ENCODE results near the gene AZIN2. TPM values are rescaled to one million over a fixed set of nuclear protein-coding genes. Genes with fewer than 3 reads are reported as not detected.
"Not testable (repeated sequence)": the region's sequence is repeated elsewhere in the genome, so short reads cannot be mapped to it uniquely, and the experiment has no call there.

Gene AZIN2
- total RNA-seq, 1 experiment from 2014 or later: 2.3 TPM

DNA sequence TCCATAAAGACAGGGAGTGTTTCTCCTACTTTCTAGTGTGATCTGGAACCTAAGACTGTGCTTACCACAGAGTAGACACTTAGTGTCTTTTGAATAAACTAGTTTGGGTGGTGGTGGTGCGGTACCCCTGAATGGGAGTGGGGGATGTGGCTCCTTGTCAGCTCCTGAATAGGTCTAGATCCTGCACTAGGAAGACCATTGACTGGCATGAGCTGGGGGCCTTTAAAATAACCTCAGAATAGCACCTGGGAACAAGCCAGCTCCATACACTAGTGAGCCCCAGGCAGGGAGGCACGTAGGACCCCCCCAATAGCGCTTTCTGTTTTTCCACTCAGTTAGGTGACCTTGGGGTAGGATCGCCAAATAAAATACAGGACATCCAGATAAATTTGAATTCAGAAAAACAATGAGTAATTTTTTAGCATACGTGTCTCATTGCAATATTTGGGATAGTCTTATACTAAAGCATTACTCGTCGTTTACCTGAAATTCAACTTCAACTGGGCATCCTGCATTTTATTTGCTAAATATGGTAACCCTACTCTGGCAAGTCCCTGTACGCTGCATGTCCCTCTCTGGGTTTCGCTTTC lies 45.6 kb downstream of the AZIN2 start:
- no peak for DNase-seq (ENCODE audit: low read depth)

DNA sequence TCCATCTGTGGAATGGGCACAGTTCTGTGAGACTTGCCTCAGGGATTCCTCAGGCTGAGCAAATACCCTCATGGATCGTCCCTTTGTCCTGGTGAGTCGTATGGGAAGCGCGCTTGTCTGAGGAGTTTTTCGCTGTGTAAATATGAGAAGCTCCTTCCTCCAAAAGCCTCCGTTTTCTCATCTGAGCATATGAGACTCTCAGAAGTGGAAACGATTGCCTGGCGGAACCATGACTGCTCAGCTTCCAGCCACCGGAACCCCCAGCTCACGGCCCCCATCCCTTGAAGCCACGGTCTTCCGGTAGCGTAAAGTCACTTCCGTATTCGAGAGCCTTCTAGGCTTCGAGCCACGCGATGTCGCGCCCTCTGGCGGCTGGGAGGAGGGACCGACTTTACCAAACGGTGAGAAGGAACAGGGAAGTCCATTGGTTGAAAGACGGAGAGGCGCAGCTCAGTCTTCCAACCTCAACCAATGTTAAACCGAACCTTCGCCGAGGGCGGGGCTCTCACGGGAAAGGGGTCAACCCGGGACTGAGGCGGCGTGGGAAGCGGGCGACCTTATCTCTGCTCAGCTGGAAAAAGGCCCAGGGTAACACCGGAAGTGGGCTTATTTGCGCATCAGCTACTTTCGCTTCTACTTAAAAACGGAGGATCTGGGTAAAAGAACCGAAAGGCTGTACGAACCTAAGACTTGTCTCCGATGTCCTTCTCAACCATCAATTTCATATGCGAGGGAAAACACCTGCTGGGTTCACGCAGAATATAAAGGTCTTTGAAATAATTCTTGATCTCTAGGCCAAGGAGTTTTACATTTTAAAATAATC lies 46.3 kb downstream of the AZIN2 start:
- DNase-seq (ENCODE audit: low read depth): peak; percentile 99

DNA sequence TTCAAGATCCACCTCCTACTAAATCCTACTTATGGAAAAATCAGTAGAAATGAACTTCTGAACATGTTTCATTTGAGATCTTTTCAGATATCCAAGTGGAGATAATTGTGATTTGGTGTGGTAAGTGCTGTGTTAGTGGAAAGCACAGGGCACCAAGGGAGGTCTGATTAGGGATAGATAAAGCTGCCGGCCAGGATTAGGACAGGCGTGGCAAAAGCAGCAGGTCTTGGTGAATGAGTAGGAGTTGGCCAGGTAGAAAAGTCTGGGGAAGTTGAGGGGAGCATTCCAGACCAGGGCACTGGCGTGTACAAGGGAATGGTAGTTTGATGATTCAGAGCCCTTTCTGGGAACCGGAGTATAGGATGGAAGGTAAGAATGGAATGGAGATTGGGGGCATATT lies 47.8 kb downstream of the AZIN2 start:
- no peak for DNase-seq (ENCODE audit: low read depth)

DNA sequence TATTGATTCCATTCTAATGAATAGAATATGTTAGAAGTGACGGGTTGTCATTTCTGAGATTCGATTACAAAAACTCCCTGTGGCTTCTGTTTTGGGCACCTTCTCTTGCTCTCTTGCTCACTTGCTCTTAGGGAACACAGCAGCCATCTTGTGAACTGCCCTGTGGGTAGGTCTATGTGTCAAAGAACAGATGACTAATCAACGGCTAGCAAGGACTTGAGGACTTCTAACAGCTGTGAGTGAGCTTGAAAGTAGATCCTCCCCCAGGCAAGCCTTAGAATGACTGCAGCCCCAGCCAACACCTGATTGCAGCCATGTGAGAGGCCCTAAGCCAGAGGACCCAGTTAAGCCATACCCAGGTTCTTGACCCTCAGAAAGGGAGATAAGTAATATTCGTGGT lies 49.3 kb downstream of the AZIN2 start:
- peak; percentile 72 for DNase-seq (ENCODE audit: low read depth)

DNA sequence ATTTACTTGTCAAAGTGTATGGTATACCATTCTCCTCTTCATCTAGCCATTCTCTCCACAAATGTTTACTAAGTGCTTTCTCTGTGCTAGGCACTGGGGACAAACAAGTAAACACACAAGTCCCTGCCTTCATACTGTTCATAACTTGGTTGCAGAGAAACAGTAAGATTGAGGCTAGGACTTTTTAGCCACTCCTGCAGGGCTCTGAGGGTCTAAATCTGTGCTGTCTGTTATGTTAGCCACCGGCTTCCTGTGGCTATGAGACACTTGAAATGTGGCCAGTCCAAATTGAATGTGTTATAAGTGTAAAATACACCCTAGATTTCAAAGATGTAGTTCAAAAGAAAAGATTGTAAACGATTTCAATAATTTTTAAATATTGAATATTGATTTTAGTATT lies 50.2 kb downstream of the AZIN2 start:
- no peak for DNase-seq (ENCODE audit: low read depth)

DNA sequence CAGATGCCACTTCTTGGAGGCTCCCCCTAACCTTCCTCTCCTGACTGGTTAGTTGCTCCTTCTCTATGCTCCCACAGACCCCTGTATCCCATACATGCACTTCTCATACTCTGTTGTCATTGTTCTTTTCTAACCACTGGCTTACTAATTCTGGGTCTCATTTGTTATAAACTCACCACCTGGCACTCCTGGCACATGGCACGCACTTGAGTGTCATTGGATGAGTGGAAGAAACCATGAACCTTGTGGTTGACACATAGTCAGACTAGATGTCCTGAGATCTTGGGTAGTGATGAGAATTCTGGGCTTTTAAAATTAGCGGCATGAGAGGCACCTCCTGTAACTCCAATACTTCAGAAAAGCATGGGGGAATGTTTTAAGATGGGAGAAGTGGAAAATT lies 51.6 kb downstream of the AZIN2 start:
- DNase-seq (ENCODE audit: low read depth): no peak

DNA sequence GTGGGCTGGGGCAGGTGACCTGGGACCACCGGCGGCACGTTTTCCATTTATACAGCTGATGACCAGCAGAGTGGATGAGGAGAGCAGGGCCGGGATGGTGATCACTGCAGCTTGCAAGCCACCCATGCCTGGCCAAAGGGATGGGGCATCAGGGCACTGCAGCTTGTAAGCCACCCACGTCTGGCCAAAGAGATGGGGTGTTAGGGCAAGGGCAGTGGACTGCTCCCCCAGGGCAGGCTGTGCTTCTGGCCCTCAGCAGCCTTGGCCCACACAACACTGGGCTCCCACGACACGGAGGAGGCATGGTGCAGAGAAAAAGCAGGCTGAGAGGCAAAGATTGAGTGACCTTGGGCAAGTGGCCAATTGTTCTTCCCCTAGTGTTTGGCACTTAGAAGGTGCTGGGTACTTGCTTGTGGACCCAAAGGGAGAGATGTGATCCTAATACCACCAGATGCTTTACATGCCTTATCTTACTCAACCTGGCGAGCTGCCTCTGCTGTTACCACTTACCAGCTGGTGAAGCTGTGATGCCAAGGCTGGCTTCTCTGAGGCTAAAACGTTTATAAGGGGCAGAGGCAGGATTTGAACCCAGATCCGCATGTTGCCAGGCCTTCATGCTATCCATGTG lies 52.6 kb downstream of the AZIN2 start:
- no peak for DNase-seq (ENCODE audit: low read depth)

DNA sequence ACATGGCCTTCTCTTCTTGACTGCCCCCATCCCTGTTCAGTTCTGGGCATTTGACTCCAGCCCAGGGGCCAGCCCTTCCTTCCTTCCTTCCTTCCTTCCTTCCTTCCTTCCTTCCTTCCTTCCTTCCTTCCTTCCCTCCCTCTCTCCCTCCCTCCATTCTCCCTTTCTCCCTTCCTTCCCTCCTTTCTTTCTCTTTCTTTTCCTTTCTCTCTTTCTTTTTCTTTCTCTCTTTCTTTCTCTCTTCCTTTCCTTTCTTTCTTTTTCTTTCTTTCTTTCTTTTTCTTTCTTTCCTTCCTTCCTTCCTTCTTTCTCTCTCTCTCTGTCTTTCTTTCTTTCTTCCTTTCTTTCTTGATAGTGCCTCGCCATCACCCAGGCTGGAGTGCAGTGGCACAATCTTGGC lies 55.1 kb downstream of the AZIN2 start:
- DNase-seq (ENCODE audit: low read depth): not testable (repeated sequence)

DNA sequence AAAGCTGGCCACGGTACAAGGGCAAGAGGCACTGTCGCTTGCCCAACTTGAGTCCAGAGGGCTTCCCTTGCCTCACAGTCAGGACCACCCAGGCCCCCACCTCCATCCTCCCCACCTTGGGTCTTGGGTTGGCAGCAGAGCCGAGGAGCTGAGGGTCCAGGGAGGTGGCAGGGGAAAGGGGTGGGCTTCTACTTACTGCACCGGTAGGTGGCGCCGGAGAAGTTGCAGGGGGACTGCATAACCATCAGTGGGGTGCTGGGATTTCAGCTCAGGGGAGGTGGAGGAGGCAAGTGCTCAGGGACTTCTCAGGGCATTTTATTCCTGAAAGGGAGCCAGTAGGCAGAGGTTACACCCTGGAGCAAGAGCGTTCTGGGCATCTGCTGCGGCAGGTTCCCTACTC lies 56.8 kb downstream of the AZIN2 start:
- no peak for DNase-seq (ENCODE audit: low read depth)

DNA sequence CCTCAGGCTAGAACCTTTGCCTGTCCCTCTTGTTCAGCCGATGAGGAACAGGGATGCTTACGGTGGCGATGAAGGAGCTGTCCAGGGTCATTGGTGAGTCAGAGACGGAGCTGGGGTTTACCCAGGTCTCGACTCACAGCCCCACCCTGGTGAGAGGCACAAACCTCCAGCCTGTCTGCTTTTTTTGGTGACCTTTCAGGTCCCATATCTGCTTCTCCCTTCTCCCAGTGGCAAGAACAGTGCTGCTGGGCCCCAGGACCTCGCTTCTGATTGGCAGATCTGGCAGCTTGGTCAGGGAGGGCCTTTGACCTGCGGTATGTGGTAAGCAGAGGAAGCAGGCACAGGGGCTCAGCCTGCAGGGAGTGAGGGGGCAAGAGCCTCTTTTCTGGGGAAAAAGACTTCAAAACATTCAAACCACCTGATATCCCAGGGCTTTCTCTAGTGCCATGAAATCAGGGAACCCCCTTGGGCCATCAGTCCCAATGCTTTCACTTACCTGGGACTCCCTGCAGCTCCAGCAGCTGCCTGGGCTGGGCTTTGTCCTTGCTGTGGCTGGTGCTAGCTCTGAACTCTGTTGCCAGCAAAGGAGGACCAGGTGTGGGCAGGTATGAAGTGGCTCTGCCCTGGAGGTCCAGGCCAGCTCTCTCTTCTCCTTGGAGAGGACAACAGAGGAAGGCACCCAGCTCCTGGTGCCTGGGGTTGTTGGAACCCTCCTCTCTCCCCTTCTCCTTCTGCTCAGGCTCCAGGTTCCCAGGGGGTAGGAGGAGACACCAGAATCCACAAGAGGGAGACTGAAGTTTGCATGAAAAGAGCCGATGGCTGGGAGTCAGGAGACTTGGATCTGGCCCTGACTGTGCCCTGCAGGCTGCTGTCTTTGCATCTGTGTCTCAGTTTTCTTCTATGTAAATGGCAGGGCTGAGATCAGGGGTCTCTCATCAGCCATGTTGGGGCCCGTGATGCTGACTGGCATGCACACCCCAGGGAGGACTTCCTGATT lies 59.5 kb downstream of the AZIN2 start:
- peak; percentile 37 for DNase-seq (ENCODE audit: low read depth)

DNA sequence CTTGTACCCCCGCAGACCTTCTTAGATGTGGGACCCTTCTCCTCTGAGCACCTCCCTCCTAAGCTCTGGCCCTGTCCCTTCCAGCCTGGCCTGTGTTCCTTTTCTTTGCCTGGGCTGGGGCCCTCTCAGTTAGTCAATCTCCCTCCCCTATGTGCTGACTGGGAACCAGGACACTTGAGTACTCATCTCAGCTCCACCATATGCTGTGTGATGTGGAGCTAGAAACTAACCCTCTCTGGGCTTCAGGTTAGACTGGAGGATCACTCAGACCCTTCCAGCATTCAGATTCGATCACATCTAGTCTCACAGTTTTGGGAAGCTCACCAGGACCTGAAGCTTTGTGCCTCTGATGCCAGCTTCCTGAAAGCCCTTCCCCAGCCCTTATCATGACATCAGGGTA lies 60.3 kb downstream of the AZIN2 start:
- no peak for DNase-seq (ENCODE audit: low read depth)

DNA sequence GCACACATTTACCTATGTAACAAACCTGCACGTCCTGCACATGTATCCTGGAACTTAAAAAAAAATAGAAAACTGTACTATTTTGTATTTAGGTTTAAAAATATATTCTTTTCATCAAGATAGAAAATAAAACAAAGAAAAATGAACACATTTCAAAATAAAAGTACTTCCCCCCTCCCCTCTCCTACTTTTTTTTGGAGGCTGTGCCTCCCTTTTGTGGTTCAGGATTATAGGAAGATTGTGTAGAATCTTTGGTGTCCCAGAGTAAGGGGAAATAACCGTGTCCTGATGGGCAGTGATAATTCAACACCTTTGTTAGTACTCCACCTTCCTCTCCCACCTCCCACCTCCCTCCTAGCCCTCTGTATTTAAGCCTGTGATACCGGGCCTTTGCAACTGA lies 60.8 kb downstream of the AZIN2 start:
- no peak for DNase-seq (ENCODE audit: low read depth)

DNA sequence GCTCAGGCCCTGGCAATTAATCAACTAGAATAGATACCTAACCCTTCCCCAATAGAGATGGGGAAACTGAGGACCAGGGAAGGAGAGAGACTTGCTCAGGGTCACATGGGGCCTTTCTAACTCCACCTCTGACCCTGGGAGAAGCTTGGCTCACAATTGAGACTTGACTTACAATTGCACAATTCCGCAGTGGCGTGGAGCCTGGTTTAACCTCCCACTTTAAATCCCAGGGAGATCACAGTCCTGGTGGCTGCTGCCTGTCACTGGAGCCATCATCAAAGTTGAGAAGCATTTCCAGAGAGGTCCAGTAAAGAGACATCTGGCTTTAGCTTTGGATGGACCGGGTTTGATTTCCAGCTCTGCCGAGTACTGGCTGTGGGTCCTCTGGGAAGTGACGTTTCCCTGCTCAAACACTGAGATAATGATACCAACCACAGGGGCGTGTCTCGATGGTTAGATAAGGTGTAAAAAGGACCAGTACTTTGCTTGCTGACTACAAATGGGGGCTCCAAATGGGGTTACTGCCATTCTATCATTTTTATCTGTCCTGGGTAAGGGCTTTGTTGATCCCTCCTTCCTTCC lies 61.6 kb downstream of the AZIN2 start:
- DNase-seq (ENCODE audit: low read depth): no peak

DNA sequence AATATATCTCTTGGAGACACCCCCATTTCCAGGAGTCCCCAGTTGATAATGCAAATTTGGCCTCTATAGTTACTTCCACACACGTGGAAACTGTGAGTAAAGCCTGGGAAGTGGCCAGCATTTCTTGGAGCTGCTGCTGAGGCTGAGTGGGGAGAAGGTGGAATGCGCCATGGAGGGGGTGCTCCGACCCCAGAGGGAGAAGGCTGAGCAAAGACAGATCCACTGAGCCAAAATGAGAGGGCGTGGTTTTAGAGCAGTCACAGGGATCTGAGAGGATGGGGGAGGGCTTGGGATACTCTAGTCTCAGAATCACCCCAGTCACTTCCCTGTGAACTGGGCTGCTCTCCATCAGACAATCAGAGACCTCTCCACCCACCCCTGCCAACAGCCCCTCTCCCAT lies 62.2 kb downstream of the AZIN2 start:
- DNase-seq (ENCODE audit: low read depth): no peak

DNA sequence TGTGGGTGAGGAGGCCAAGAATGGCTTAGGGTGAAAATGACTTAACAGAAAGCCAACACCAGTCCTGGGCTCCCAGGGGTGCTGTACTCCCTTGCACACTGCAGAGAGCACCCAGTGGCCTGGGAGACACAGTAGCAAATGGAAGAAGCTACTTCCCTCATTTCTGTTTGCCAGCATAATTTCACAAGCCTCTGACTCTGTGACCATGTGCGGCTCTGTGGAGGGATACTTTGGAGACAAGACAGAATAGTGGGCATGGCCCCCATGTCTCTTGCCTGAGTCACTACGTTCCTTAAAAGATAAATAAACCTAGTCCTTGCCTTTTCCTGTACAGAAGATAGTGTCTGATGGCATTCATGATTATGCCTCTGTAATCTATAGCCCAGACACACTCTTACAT lies 62.7 kb downstream of the AZIN2 start:
- DNase-seq (ENCODE audit: low read depth): peak; percentile 68

DNA sequence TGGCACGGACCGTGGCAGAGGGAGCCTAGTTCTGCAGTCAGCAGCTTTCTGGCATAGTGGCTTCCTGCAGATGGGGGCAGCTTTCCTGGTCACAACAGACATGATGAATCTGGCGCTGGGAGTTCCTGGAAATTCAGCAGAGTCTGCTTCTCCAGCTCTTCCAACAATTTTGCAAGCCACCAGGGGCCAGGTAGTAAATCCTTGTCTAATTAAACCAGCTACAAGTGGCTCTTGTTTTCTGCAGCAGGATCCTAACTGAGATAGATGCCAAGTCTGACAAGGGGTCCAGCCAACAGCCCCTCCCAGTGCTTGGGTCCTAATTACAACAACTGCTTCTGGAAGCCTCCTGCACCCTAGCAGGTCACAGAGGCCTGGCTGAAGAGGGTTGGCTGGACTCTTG lies 65.0 kb downstream of the AZIN2 start:
- DNase-seq (ENCODE audit: low read depth): no peak

DNA sequence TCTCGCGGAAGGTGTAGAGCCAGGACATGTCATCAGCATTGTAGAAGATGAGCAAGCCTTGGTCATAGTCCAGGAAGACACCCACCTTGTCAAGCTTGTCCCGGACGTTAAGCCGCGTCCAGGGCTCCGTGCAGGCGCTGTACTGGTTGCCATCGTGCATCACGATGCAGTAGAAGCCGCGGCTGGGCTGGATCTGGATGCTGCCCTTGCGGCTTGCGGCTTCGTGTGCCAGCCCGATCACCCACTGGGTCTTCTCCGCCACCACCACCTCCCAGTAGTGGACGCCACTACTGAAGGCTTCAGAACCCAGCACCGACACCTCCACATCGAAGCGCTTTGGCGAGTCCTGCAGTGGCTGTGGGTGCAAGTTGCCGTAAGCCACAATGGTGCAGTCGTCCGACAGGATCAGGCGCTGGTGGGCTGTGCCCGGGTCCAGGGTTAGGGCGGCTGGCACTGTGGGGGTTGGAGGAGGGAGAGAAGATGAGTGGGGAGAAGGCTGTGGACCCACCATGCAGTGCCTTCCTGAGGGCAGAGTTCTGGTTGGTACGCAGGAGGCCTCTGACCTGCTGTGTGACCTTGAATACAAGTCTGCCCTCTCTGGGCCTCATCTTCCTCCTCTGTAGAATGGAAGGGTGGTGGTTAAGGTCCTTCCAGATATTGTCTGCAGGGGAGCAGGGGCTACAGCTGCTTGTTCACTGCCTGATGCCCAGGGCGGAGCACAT lies 66.5 kb downstream of the AZIN2 start:
- DNase-seq (ENCODE audit: low read depth): no peak

DNA sequence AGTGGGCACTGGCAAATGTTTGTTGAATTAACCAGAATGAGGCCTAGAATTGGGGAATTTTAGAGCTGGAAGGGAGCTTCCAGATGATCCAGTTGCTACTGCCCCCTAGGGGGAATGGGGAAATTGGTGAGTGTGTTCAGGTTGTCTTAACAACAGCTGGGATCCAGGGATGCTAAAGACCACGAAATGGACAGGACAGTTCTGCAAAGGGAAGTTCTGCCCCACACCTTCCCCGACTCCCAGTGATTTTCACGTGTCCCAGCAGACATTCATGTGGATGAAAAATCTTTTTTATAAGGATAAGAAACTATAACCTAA lies 67.0 kb downstream of the AZIN2 start:
- DNase-seq (ENCODE audit: low read depth): no peak

DNA sequence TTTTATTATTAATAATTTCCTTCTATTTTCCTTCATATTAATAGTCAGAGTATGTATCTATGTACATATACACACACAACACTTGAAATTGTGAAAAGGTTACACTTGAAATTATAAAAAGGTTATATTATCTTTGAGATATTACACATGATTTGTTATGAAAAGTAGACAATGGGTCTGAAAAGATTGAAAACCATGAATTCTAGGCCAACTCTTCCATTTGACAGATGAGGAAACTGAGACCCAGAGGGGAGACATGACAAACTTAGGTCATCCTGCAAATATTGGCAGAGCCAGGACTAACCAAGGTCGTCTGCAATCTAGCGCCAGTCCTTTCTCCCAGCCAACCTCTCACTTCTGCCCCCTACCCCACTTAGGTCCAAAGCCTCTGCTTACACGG lies 67.7 kb downstream of the AZIN2 start:
- no peak for DNase-seq (ENCODE audit: low read depth)

DNA sequence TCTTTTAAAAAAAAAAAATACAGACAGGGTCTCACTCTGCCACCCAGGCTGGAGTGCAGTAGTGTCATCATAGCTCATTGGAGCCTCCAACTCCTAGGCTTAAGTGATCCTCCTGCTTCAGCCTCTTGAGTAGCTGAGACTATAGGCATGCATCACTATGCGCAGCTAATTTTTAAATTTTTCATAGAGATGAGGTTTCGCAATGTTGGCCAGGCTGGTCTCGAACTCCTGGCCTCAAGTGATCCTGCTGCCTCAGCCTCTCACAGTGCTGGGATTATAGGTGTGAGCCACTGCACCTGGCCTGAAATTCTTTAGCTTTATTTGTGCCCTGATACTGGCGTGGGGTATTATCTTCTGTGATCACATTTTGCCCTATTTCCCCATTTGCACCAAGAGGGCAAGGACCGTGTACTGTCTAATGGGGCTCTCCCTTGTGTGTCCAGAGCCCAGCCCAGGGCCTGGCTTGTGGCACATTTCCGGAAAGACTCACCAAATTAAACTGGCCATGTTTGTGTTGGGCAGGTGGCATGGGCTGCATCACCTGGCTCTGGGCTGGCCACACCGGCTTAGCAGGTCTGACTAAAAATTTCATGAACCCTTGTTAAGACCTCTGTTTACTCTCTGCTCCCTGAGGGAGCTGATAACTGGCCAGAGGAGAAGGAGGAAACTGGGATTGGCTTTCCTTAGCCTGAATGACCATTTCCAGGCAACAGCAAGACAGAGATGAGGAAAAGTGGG lies 68.7 kb downstream of the AZIN2 start:
- no peak for DNase-seq (ENCODE audit: low read depth)

All from HT1080 (cell line).